GM10266 (cell line): Measurements from ENCODE around the gene EXTL1.
"Not testable (repeated sequence)": the region's sequence is repeated elsewhere in the genome, so short reads cannot be mapped to it uniquely, and the experiment has no call there.

ENCODE experiments used
- DNase-seq: peaks from one replicate; pipeline ENCODE4 v3.0.0; 2012; ENCODE audit errors: extremely low spot score
- TF ChIP-seq, protein P1 (sequence below): IDR thresholded peaks from 2 replicates; pipeline ENCODE4 v1.5.1; 2012; ENCODE audit warnings: mild to moderate bottlenecking, low read depth; ENCODE audit not compliant: control insufficient read depth, insufficient read depth; ENCODE audit errors: missing control alignments

The EXTL1 gene

DNA sequence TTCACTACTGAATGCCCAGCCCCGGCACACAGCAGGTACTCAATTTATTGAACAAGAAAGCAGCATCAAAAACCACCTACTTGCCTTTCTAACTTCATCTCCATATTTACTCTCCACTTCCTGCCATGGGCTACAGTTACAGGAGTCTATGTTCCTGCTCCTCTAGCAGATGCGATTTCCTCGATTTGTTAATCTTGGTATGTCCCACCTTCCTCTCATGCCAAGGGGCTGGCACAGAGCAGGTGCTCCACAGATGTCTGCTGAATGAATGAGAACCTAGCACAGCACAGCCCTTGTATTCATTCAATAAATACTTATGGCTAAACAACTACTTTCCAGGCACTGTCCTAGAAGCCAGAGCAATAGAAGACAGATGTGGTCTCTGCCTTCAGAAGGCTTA is 35.9 kb upstream of the EXTL1 start:
- TF ChIP-seq, protein P1, sequence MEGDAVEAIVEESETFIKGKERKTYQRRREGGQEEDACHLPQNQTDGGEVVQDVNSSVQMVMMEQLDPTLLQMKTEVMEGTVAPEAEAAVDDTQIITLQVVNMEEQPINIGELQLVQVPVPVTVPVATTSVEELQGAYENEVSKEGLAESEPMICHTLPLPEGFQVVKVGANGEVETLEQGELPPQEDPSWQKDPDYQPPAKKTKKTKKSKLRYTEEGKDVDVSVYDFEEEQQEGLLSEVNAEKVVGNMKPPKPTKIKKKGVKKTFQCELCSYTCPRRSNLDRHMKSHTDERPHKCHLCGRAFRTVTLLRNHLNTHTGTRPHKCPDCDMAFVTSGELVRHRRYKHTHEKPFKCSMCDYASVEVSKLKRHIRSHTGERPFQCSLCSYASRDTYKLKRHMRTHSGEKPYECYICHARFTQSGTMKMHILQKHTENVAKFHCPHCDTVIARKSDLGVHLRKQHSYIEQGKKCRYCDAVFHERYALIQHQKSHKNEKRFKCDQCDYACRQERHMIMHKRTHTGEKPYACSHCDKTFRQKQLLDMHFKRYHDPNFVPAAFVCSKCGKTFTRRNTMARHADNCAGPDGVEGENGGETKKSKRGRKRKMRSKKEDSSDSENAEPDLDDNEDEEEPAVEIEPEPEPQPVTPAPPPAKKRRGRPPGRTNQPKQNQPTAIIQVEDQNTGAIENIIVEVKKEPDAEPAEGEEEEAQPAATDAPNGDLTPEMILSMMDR: no peak
- DNase-seq: no peak

DNA sequence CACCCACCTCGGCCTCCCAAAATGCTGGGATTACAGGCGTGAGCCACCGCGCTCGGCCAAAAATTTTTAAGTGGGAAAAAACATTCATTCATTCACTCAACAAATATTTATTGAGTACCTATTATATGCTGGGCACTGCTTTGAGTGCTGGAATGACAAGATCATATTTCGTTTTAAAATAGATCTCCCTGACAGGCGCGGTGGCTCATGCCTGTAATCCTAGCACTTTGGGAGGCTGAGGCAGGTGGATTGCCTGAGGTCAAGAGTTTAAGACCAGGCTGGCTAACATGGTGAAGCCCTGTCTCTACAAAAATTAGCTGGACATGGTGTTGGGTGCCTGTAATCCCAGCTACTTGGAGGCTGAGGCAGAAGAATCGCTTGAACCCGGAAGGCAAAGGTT is 34.8 kb upstream of the EXTL1 start:
- not testable (repeated sequence) for DNase-seq

GRCh38 chr1:25987951-25988350 is 33.6 kb upstream of the EXTL1 start:
- no peak for DNase-seq

GRCh38 chr1:25989440-25990234 is 31.9 kb upstream of the EXTL1 start:
- no peak for DNase-seq
- TF ChIP-seq, protein P1: no peak

More at GRCh38 chr1:25987951-25988350, 33.6 kb upstream of the EXTL1 start:
- TF ChIP-seq, protein P1: no peak

DNA sequence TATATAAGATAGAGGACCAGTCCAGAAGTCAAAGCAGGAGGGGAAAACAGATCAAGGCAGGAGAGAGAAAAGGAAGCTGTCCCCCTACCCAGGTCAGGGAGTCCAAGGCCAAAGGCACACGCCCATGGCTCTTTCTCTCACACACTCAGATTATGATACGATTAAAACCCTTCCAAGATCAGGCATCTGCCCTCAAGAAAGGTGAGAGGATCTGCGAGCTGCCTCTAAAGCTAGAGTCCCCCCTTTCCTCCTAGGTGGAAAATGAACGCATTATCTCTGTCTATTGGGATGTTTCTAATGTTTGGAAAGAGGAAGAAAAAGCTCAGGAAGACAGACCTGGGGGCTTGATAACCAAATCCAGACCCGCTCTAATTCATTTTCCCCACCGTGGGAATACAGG is 31.3 kb upstream of the EXTL1 start:
- DNase-seq: no peak
- TF ChIP-seq, protein P1: no peak

GRCh38 chr1:25990702-25991395 is 30.7 kb upstream of the EXTL1 start:
- TF ChIP-seq, protein P1: no peak
- no peak for DNase-seq

- TF ChIP-seq, protein P1: no peak
- DNase-seq: no peak
Measured at GRCh38 chr1:25991937-25992688, 29.5 kb upstream of the EXTL1 start.
